ENCODE measurements around the gene FKBP1C.

GRCh38 chr6:63224179-63224578 is 12.9 kb downstream of the FKBP1C start:
- TF ChIP-seq POLR2A (IDR thresholded peaks at IDR 0.05), result no peak
- TF ChIP-seq CTCF (IDR thresholded peaks at IDR 0.05), result no peak
- no peak for TF ChIP-seq POLR2AphosphoS5 (IDR thresholded peaks at IDR 0.05)

Measured in breast epithelium (tissue), 3 donors.